Heart left ventricle (tissue), 16 donors: ENCODE data around the gene MSI2. TPM values are rescaled to one million over a fixed set of nuclear protein-coding genes. Genes with fewer than 3 reads are reported as not detected.
A peak's percentile ranks its signal among the peaks of the same experiment; 100 is the strongest.

Experiments used
- ATAC-seq, 4 donors: fragments of 200-7000 bp; cut with Tn5 transposase; one replicate each; pipeline ENCODE4 v1.9.1; 2020 to 2022; ENCODE audit warnings: moderate library complexity in 4 of 4, mild to moderate bottlenecking in 3 of 4, moderate number of reproducible peaks in 1 of 4
- DNase-seq, 5 donors: peaks; one replicate each; pipeline ENCODE4 v3.0.0-alpha.2; 2020
- H3K27ac ChIP-seq, 12 donors: fragments of 200-600 bp; sonication (generic) in 4 of 12; one replicate each; pipeline versions ENCODE4 v1.5.0 to v1.8.0; 2016 to 2022; ENCODE audit warnings: mild to moderate bottlenecking in 2 of 12
- H3K27me3 ChIP-seq, 9 donors: fragments of 200-600 bp; sonication (generic) in 2 of 9; one replicate each; pipeline versions ENCODE4 v1.5.1 to v1.8.0; 2016 to 2022; ENCODE audit warnings: mild to moderate bottlenecking in 3 of 9
- H3K36me3 ChIP-seq, 9 donors: fragments of 200-600 bp; sonication (generic) in 2 of 9; one replicate each; pipeline versions ENCODE4 v1.5.0 to v1.8.0; 2018 to 2022; ENCODE audit warnings: mild to moderate bottlenecking in 2 of 9
- H3K4me1 ChIP-seq, 12 donors: fragments of 200-600 bp; sonication (generic) in 4 of 12; one replicate each; pipeline versions ENCODE4 v1.5.0 to v1.8.0; 2016 to 2022; ENCODE audit warnings: mild to moderate bottlenecking in 3 of 12
- H3K4me3 ChIP-seq, 12 donors: fragments of 200-600 bp; sonication (generic) in 4 of 12; one replicate each; pipeline versions ENCODE4 v1.5.0 to v1.8.0; 2017 to 2022; ENCODE audit warnings: mild to moderate bottlenecking in 9 of 12, moderate library complexity in 4 of 12
- H3K9me3 ChIP-seq, 12 donors: fragments of 200-600 bp; sonication (generic) in 4 of 12; one replicate each; pipeline versions ENCODE4 v1.5.0 to v1.8.0; 2016 to 2022; ENCODE audit warnings: mild to moderate bottlenecking in 1 of 12
- POLR2A ChIP-seq, 2 donors: fragments of 450-650 bp; IDR thresholded peaks; one replicate each; pipeline ENCODE4 v1.6.1; 2017; ENCODE audit warnings: antibody characterized with exemption in 2 of 2, mild to moderate bottlenecking in 2 of 2, moderate library complexity in 2 of 2
- WGBS, 4 donors: extraction: QIAGEN DNeasy Blood & Tissue Kit in 2 of 4; methylation state at CpG; one replicate each; pipeline versions ENCODE4 v1.1.5 to v1.1.7; 2013 to 2018; 5-methylcytosine and 5-hydroxymethylcytosine counted together
- intact Hi-C, 10 donors: fragments of 100-400 bp; cut with DNase I; formaldehyde crosslinking; loops; one replicate each; pipeline versions ENCODE4 v1.11.1 to v1.14.2; 2022
- polyA plus RNA-seq, 2 donors: library from polyadenylated mRNA; stranded (reverse); fragments of 200-250 nt; gene quantifications; one replicate each; pipeline ENCODE4 v1.2.3, GENCODE V29; 2013
- total RNA-seq, 9 donors: library from RNA; depleted of rRNA in 2 of 9; stranded (reverse); fragments of >200 nt in 2 of 9; fragmentation: NEBNext Ultra II Directional in 3 of 9; extraction: Animal tissue kit (Norgen Biotek cat#: 25700) in 3 of 9; gene quantifications; one replicate each; pipeline versions ENCODE4 v1.1.0 to v1.2.4, GENCODE V29; 2016 to 2023
- TF ChIP-seq, protein P1 (sequence below), 12 donors: fragments of 200-600 bp; sonication (generic) in 4 of 12; IDR thresholded peaks; one replicate each; pipeline versions ENCODE4 v1.5.0 to v1.8.0; 2018 to 2022; ENCODE audit warnings: antibody characterized with exemption in 12 of 12, mild to moderate bottlenecking in 5 of 12
- donor health status: ischemic (EF 13 %, LVEDD 7.1; RV severe dilation, severe dysfunction).
- donor health status: healthy with polysubstance abuse.
- donor health status: DM: no; HTN: yes; CAD: no.
- donor health status: DM: no; HTN: no; CAD: no.
- donor health status: ischemic (EF 25% LVEDD 6.9; RV normal size, moderate dysfunction).
- donor health status: ischemic (EF 25% LVEDD 5.7; RV mildly dilated, moderate dysfunction).
- donor health status: healthy.
- donor health status: DM: yes; HTN: yes; CAD: no.
- donor health status: ischemic (EF 35%, LVEDD 5.7; RV mildly dilated, moderate dysfunction).
- donor health status: nonischemic (EF 11% LVEDD 7.7; RV severe dilation, severe dysfunction).
- donor health status: DM: yes; HTN: yes; CAD: no.
- donor health status: PGD.
- donor health status: ischemic (EF 29% LVEDD 5.4; RV normal size, mild dysfunction).
- donor health status: nonischemic (EF 23%, LVEDD 6.1; RV moderate dilation, normal function).

MSI2 gene
- total and polyA plus RNA-seq, 11 donors: 35.9 to 120 (median 104) TPM

DNA sequence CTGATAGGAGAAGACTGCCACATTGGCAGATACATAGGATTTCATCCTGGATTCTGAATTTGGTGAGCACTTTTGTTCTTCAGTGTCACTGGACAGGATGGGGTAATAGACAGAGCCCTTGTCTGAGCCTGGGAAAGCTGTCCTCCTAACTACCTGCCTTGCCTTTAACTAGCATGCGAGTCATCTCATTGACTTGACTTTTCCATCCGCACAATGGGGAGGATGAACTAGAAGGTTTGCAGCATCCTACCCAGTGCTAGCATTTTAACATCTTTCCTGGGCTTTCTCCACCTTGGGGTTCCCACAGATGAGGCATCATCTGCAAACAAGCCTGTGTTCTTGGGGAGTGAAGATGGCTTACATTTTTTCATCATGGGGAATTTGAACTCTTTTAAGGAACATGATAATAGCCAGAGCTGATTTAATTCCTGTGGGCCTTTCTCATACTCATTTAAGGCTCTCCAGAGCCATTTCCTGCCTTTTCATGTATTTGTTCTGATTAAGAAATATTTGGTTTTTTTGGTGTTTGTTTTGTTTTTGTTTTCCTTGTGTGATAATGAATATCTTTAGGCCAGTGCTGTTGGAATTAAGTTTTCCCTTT is 139.5 kb downstream of the MSI2 start:
- WGBS, 4 donors: 97 to 100% (median 98%) methylated on average over 2 of the region's 2 CpGs
- no peak for DNase-seq
- intact Hi-C loops: no loop called here

DNA sequence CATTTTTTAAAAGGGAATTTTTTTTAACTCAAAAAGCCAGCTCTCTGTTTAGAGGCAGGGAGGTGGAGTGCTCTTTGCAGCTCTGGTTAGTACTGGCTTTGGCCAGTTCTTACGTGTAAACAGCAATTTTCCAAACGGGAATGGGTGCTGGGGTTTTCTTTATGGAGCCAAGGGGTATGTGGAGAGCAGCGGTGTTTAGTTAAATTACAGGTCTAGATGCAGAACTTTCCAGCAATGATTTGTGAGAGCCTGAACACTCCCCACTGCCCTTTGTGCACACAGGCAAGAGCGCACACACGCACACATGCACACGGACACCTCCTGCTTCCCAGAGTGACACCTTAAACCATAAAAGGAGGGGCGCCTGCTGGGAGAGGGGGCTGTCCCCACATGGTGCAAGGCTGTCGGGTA is 140.2 kb downstream of the MSI2 start:
- H3K27me3 ChIP-seq: no peaks in the 10 kb centered on the region
- no peak overlapping the region for H3K27ac ChIP-seq
- peaks cover 0 to 12% (median 0%) of the 10 kb centered on the region in 12 donors for H3K4me1 ChIP-seq
- no peak overlapping the region for H3K4me3 ChIP-seq
- no peaks in the 10 kb centered on the region for H3K36me3 ChIP-seq
- TF ChIP-seq POLR2A (IDR thresholded peaks at IDR 0.05): no peak
- TF ChIP-seq, protein P1, sequence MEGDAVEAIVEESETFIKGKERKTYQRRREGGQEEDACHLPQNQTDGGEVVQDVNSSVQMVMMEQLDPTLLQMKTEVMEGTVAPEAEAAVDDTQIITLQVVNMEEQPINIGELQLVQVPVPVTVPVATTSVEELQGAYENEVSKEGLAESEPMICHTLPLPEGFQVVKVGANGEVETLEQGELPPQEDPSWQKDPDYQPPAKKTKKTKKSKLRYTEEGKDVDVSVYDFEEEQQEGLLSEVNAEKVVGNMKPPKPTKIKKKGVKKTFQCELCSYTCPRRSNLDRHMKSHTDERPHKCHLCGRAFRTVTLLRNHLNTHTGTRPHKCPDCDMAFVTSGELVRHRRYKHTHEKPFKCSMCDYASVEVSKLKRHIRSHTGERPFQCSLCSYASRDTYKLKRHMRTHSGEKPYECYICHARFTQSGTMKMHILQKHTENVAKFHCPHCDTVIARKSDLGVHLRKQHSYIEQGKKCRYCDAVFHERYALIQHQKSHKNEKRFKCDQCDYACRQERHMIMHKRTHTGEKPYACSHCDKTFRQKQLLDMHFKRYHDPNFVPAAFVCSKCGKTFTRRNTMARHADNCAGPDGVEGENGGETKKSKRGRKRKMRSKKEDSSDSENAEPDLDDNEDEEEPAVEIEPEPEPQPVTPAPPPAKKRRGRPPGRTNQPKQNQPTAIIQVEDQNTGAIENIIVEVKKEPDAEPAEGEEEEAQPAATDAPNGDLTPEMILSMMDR (IDR thresholded peaks at IDR 0.05): no peak
- intact Hi-C loops: no loop called here
- ATAC-seq (peak in 1 of 4 donors; percentile 18), DNase-seq (no peak)
- WGBS, 4 donors: 78 to 81% (median 80%) methylated on average over 8 of the region's 8 CpGs
- H3K9me3 ChIP-seq: peaks cover 0 to 20% (median 9%) of the 10 kb centered on the region in 12 donors

More for the DNA sequence above, 139.5 kb downstream of the MSI2 start:
- Histone ChIP-seq H3K4me3 (no peak overlapping the region), H3K36me3 (no peaks in the 10 kb centered on the region), H3K27me3 (no peaks in the 10 kb centered on the region), H3K27ac (no peak overlapping the region), H3K9me3 (peaks cover 0 to 20% (median 9%) of the 10 kb centered on the region in 12 donors), H3K4me1 (peaks cover 0 to 8% (median 0%) of the 10 kb centered on the region in 12 donors)
- ATAC-seq: no peak
- TF ChIP-seq POLR2A (IDR thresholded peaks at IDR 0.05): no peak
- TF ChIP-seq, protein P1 (IDR thresholded peaks at IDR 0.05): no peak

DNA sequence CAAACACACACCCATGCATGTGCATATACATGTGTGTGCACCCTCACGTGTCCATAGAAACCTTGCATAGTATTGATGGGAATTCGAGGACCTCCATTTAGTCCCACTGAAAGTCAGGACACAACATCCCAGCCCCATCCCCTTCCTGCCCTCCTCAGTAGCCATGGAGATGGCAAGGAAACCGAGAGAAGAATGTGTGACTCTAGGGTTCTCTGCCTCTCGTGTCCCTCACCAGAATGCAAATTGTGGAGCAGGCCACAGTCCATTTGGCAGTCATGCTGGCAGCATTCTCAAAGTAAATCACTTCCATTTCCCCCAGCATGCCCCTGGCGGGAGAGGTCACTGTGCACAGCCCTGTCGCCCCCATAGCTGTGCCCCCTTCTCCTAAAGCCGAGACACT is 141.1 kb downstream of the MSI2 start:
- peaks cover 0 to 20% (median 1%) of the 10 kb centered on the region in 12 donors for H3K4me1 ChIP-seq
- ATAC-seq (no peak), DNase-seq (no peak)
- H3K27ac ChIP-seq: no peak overlapping the region
- H3K4me3 ChIP-seq: no peak overlapping the region
- WGBS, 4 donors: 88 to 94% (median 92%) methylated on average over 7 of the region's 7 CpGs
- H3K27me3 ChIP-seq: no peaks in the 10 kb centered on the region
- peaks cover 0 to 20% (median 9%) of the 10 kb centered on the region in 12 donors for H3K9me3 ChIP-seq
- TF ChIP-seq, protein P1 (IDR thresholded peaks at IDR 0.05): no peak
- no peak for TF ChIP-seq POLR2A (IDR thresholded peaks at IDR 0.05)
- peaks cover 0 to 5% (median 0%) of the 10 kb centered on the region in 9 donors for H3K36me3 ChIP-seq
- intact Hi-C loops: no loop called here

DNA sequence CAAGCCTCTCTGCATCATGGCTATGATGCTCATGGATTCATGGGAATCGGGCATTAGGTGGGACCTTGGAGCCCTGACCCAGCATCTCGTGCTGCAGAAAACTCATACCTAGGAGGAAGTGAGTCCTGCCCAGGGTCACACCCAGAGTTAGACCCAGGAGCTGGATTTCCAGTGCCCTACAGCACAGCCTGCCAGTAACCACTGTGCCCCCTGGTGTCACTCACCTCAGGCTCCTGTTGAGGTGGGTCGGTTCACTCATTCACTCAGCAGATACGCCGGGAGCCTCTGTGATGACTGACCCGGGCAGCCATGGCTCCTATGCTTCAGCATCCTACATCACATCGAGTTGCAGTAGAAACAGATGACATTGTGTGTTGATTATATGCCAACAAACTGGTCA is 143.4 kb downstream of the MSI2 start:
- Histone ChIP-seq H3K9me3 (no peaks in the 10 kb centered on the region), H3K4me3 (no peak overlapping the region), H3K36me3 (peaks cover 0 to 10% (median 0%) of the 10 kb centered on the region in 9 donors), H3K27ac (no peak overlapping the region), H3K4me1 (peaks cover 0 to 43% (median 11%) of the 10 kb centered on the region in 12 donors), H3K27me3 (no peaks in the 10 kb centered on the region)
- ATAC-seq: no peak
- TF ChIP-seq, protein P1 (IDR thresholded peaks at IDR 0.05): no peak
- TF ChIP-seq POLR2A (IDR thresholded peaks at IDR 0.05): no peak
- no peak for DNase-seq
- WGBS, 4 donors: 86 to 100% (median 95%) methylated on average over 7 of the region's 7 CpGs
- intact Hi-C loops: loop anchor here in 1 of 10 donors (5.0 kb wide), 1 partner anchor 38 kb away; no protein-coding TSS in a partner anchor
